Upper lobe of left lung (tissue), 6 donors: ENCODE results near the gene RANBP9. TPM values are rescaled to one million over a fixed set of nuclear protein-coding genes. Genes with fewer than 3 reads are reported as not detected.

Experiments
- ATAC-seq, 2 donors: fragments of 200-7000 bp; cut with Tn5 transposase; one replicate each; pipeline ENCODE4 v1.9.1; 2022; ENCODE audit warnings: mild to moderate bottlenecking in 2 of 2, moderate library complexity in 2 of 2; ENCODE audit not compliant: low FRiP score in 2 of 2
- DNase-seq, 2 donors: peaks; one replicate each; pipeline ENCODE4 v3.0.0-alpha.2; 2019 to 2020
- H3K27ac ChIP-seq, 4 donors: fragments of 200-600 bp; sonication (generic); one replicate each; pipeline ENCODE4 v1.5.1; 2016 to 2019
- H3K27me3 ChIP-seq, 4 donors: fragments of 200-600 bp; sonication (generic); one replicate each; pipeline ENCODE4 v1.5.1; 2017 to 2019
- H3K36me3 ChIP-seq, 4 donors: fragments of 200-600 bp; sonication (generic); one replicate each; pipeline ENCODE4 v1.5.1; 2016 to 2019
- H3K4me1 ChIP-seq, 4 donors: fragments of 200-600 bp; sonication (generic); one replicate each; pipeline ENCODE4 v1.5.1; 2018 to 2019
- H3K4me3 ChIP-seq, 4 donors: fragments of 200-600 bp; sonication (generic); one replicate each; pipeline ENCODE4 v1.5.1; 2017 to 2019; ENCODE audit warnings: mild to moderate bottlenecking in 2 of 4, moderate library complexity in 1 of 4
- H3K9me3 ChIP-seq, 4 donors: fragments of 200-600 bp; sonication (generic); one replicate each; pipeline ENCODE4 v1.5.1; 2018 to 2019
- EP300 ChIP-seq, 4 donors: sonication (generic); formaldehyde crosslinking; IDR thresholded peaks; one replicate each; pipeline ENCODE4 v1.5.1; 2017; ENCODE audit warnings: antibody characterized with exemption in 4 of 4, control low read depth in 2 of 4
- POLR2A ChIP-seq, 4 donors: fragments of 450-650 bp; IDR thresholded peaks; one replicate each; pipeline ENCODE4 v1.5.1; 2016 to 2017; ENCODE audit warnings: antibody characterized with exemption in 4 of 4, mild to moderate bottlenecking in 2 of 4
- POLR2AphosphoS5 ChIP-seq, 2 donors: sonication (generic); formaldehyde crosslinking; IDR thresholded peaks; one replicate each; pipeline ENCODE4 v1.5.1; 2017; ENCODE audit warnings: antibody characterized with exemption in 2 of 2
- WGBS, 2 donors: methylation state at CpG; one replicate each; pipeline ENCODE4 v1.1.5; 2017 to 2018; 5-methylcytosine and 5-hydroxymethylcytosine counted together
- total RNA-seq, 6 donors: library from RNA; depleted of rRNA in 4 of 6; stranded (reverse); fragments of >200 nt in 4 of 6; gene quantifications; one replicate each; pipeline versions ENCODE4 v1.1.0 to v1.2.1, GENCODE V29; 2016 to 2021
- TF ChIP-seq, protein P1 (sequence below), 6 experiments: fragments of 450-650 bp in 4 of 6; fragments of 200-600 bp in 2 of 6; sonication (generic) in 2 of 6; IDR thresholded peaks; one replicate each; pipeline ENCODE4 v1.5.1; 2016 to 2019; ENCODE audit warnings: antibody characterized with exemption in 6 of 6
- donor health status: DM: no; HTN: no; CAD: no; lungs with moderate emphysema.
- donor health status: DM: no; HTN: yes; CAD: no; lungs with severe emphysema.

Gene RANBP9
- total RNA-seq, 6 donors from 2014 or later, result 29.8 to 46.7 (median 36.4) TPM

- TF ChIP-seq POLR2AphosphoS5 (IDR thresholded peaks at IDR 0.05) (no peak), EP300 (IDR thresholded peaks at IDR 0.05) (no peak), POLR2A (IDR thresholded peaks at IDR 0.05) (no peak)
- TF ChIP-seq, protein P1, sequence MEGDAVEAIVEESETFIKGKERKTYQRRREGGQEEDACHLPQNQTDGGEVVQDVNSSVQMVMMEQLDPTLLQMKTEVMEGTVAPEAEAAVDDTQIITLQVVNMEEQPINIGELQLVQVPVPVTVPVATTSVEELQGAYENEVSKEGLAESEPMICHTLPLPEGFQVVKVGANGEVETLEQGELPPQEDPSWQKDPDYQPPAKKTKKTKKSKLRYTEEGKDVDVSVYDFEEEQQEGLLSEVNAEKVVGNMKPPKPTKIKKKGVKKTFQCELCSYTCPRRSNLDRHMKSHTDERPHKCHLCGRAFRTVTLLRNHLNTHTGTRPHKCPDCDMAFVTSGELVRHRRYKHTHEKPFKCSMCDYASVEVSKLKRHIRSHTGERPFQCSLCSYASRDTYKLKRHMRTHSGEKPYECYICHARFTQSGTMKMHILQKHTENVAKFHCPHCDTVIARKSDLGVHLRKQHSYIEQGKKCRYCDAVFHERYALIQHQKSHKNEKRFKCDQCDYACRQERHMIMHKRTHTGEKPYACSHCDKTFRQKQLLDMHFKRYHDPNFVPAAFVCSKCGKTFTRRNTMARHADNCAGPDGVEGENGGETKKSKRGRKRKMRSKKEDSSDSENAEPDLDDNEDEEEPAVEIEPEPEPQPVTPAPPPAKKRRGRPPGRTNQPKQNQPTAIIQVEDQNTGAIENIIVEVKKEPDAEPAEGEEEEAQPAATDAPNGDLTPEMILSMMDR (IDR thresholded peaks at IDR 0.05), result no peak
- peaks cover 10 to 22% (median 17%) of the 10 kb centered on the region in 4 donors for H3K4me1 ChIP-seq
- peaks cover 0 to 8% (median 1%) of the 10 kb centered on the region in 4 donors for H3K9me3 ChIP-seq
- no peak overlapping the region for H3K27ac ChIP-seq
- 61 to 71% methylated on average over 1 of the region's 1 CpG for WGBS, 2 donors
- H3K27me3 ChIP-seq, result no peaks in the 10 kb centered on the region
- H3K4me3 ChIP-seq, result no peak overlapping the region
- no peaks in the 10 kb centered on the region for H3K36me3 ChIP-seq
- DNase-seq (no peak), ATAC-seq (no peak)
These were observed 38.3 kb downstream of the RANBP9 start for GRCh38 chr6:13673368-13673767.

- peaks cover 6 to 27% (median 13%) of the 10 kb centered on the region in 4 donors for H3K4me1 ChIP-seq
- TF ChIP-seq EP300 (IDR thresholded peaks at IDR 0.05), result no peak
- TF ChIP-seq, protein P1 (IDR thresholded peaks at IDR 0.05), result no peak
- TF ChIP-seq POLR2AphosphoS5 (IDR thresholded peaks at IDR 0.05), result no peak
- no peak for TF ChIP-seq POLR2A (IDR thresholded peaks at IDR 0.05)
- H3K27ac ChIP-seq, result no peak overlapping the region
- H3K36me3 ChIP-seq, result no peaks in the 10 kb centered on the region
- DNase-seq, result no peak
- no peaks in the 10 kb centered on the region for H3K27me3 ChIP-seq
- ATAC-seq, result no peak
- peaks cover 0 to 8% (median 1%) of the 10 kb centered on the region in 4 donors for H3K9me3 ChIP-seq
- H3K4me3 ChIP-seq, result no peak overlapping the region
These were observed 38.7 kb downstream of the RANBP9 start for GRCh38 chr6:13672904-13673303.

- 76 to 85% methylated on average over 1 of the region's 1 CpG for WGBS, 2 donors
- Histone ChIP-seq H3K27me3 (no peaks in the 10 kb centered on the region), H3K27ac (no peak overlapping the region), H3K36me3 (no peaks in the 10 kb centered on the region), H3K4me3 (no peak overlapping the region), H3K4me1 (peaks cover 4 to 34% (median 12%) of the 10 kb centered on the region in 4 donors), H3K9me3 (peaks cover 0 to 1% (median 0%) of the 10 kb centered on the region in 4 donors)
- DNase-seq (no peak), ATAC-seq (no peak)
- TF ChIP-seq, protein P1 (IDR thresholded peaks at IDR 0.05), result no peak
- TF ChIP-seq POLR2AphosphoS5 (IDR thresholded peaks at IDR 0.05) (no peak), EP300 (IDR thresholded peaks at IDR 0.05) (no peak), POLR2A (IDR thresholded peaks at IDR 0.05) (no peak)
These were observed 40.0 kb downstream of the RANBP9 start for GRCh38 chr6:13671548-13672127.

DNA sequence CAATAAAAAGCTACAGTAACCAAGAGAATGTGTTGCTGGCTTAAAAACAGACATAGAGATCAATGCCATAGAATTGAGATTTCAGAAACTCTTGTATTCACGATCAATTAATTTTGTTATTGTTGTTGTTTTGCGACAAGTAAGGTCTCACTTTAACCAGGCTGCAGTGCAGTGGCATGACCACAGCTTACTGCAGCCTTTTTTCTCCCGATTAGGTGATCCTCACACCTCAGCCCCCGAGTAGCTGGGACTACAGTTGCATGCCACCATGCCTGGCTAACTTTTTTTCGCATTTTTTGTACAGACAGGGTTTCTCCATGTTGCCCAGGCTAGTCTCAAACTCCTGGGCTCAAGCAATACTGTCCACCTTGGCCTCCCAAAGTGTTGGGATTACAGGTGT, 42.2 kb downstream of the RANBP9 start:
- Histone ChIP-seq H3K27ac (no peak overlapping the region), H3K27me3 (no peaks in the 10 kb centered on the region), H3K9me3 (no peaks in the 10 kb centered on the region), H3K4me3 (no peak overlapping the region), H3K4me1 (peaks cover 4 to 37% (median 13%) of the 10 kb centered on the region in 4 donors), H3K36me3 (no peaks in the 10 kb centered on the region)
- WGBS, 2 donors, result 93 to 97% methylated on average over 5 of the region's 5 CpGs
- TF ChIP-seq POLR2AphosphoS5 (IDR thresholded peaks at IDR 0.05), result no peak
- no peak for TF ChIP-seq POLR2A (IDR thresholded peaks at IDR 0.05)
- TF ChIP-seq EP300 (IDR thresholded peaks at IDR 0.05), result no peak
- TF ChIP-seq, protein P1 (IDR thresholded peaks at IDR 0.05), result no peak
- no peak for ATAC-seq
- DNase-seq, result no peak
